Fibroblast of skin of right quadriceps (primary cell): ENCODE data around the gene SCIN.
"Not testable (repeated sequence)": the region's sequence is repeated elsewhere in the genome, so short reads cannot be mapped to it uniquely, and the experiment has no call there.

Source experiments
- DNase-seq: peaks from one replicate; pipeline ENCODE4 v3.0.0-alpha.2; 2013

Gene SCIN

DNA sequence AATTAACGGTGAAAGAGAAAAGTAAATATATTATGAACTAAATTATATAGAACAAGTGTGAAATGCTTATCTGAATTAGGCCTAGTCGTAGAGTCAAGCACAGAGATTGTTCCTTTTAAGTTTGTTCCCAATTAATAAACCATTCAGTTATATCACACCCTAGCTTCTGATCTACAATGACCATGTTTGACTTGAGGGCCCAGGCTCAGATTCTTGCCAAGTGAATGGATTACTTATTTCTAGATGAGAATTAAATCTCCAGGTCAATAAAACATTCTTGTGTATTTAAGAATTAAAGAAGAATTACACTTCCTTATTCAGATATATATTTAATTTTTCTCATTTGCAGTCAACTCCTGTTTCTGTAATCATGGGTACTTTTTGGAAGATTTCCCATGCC is 79.6 kb downstream of the SCIN start:
- DNase-seq = no peak

DNA sequence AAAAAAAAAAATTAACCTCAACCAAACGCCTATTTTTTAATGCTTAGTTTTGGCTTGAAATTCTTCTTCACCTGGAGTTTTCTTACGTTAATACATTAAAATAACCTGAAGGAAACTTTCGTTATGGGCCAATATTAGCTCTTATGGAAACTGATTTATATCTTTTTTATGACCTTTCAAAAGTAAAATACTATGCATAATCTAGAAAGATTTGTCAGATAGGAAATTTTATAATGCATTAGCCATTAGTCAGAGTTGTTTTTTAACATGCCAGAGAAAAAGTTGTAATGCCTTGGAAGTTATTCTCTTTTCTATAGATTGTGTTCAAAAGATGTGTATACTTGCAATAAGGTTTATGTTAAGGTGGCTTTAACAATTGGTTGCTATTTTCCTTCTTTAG is 82.6 kb downstream of the SCIN start:
- no peak for DNase-seq

DNA sequence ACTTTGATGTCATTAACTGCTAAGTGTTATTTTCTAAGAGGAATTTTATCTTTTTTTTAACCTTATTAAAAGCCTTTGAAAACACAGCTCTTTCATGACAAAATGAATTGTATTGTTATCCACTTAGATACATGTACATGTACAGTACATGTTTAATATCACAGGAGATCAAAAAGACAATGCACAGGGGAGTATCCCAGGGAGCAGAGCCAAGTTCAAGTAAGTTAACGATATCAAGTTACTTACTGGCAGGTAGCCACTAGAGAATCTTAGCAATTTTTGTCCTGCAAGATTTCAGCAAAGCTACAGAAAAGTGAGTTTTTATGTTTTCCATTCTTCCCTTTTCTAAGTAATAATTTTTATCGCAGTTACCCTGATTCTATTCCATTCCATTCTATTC is 83.0 kb downstream of the SCIN start:
- peak; percentile 41 for DNase-seq

DNA sequence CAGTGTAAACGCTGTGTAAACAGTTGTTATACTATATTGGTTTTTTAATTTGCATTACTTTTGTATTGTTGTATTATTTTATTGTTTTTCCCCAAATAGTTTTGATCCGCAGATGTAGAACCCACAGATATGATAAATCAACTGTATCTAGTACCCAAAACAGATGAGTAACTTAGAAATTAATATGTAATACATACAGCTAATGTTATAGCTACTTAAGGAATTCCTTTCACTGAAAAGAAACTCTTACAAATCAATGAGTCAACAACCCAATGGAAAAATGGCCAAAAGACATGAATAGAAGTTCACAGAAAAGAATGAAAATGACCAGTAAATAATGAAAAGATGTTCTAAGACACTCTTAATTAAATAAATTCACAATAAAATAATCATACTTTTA is 84.6 kb downstream of the SCIN start:
- DNase-seq = no peak

DNA sequence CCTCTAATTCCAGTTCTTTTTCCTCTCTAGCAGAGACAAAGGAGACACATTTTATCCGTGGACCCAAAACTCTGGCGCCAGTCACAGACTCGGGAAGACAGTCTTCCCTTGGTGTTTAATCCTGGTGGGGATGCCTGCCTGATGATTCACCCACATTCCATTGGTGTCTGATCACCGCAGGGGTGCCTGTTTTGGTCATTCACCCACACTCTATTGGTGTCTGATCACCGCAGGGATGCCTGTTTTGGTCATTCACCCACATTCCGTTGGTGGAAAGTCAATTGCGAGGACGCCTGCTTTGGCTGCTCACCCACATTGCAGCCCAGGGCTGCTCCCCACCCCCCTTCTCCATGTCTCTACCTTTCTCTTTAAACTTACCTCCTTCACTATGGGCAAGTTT is 89.9 kb downstream of the SCIN start:
- peak; percentile 89 for DNase-seq

DNA sequence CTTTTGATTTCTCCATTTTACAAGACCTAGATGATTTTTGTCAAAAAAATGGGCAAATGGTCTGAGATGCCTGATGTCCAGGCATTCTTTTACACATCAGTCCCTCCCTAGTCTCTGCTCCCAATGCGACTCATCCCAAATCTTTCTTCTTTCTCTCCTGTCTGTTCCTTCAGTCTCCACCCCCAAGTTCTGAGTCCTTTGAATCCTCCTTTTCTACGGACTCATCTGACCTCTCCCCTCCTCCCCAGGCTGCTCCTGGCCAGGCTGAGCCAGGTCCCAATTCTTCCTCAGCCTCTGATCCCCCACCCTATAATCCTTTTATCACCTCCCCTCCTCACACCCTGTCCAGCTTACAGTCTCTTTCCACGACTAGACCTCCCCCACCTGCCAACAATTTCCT is 90.5 kb downstream of the SCIN start:
- DNase-seq = not testable (repeated sequence)

DNA sequence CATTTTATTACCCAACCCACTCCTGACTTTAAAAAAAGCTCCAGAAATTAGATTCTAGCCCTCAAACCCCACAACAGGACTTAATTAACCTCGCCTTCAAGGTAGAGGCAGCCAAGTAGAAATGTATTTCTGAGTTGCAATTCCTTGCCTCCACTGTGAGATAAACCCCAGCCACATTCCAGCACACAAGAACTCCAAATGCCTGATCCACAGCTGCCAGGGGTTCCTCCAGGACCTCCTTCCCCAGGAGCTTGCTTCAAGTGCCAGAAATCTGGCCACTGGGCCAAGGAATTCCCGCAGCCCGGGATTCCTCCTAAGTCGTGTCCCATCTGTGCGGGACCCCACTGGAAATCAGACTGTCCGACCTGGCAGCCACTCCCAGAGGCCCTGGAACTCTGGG is 91.1 kb downstream of the SCIN start:
- no peak for DNase-seq

DNA sequence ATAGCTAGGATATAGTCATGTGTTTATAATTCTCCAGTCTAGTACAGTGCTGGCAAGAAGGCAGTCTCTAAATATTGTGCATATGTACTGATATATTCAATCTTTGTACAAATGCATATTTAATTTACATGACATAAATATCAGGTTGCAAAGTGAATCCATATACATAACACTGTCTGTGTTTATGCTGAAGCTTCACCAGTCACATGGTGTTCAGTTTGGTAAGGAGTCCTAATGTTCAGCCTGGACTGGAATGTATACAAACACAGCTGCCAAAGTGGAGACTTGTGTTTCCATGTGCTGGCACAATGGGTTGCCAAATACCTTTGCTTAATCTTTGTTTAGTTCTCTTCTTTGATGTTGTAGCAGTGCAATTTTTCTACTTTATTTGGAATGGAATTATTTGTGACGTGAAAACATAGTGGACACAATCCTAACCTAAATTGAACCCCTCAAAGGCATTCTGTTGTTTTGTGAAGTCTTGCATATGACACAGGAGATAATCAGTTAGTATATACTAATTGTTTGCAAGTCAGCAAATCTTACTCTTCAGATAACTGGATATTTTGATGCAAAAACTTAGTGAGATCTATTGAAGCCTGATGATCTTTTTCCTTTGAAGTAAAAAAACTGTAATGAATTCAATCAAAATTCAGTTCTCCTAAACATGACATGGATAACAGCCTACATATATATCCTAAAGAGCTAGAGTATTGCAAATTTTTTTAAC is 99.6 kb downstream of the SCIN start:
- peak; percentile 38 for DNase-seq

DNA sequence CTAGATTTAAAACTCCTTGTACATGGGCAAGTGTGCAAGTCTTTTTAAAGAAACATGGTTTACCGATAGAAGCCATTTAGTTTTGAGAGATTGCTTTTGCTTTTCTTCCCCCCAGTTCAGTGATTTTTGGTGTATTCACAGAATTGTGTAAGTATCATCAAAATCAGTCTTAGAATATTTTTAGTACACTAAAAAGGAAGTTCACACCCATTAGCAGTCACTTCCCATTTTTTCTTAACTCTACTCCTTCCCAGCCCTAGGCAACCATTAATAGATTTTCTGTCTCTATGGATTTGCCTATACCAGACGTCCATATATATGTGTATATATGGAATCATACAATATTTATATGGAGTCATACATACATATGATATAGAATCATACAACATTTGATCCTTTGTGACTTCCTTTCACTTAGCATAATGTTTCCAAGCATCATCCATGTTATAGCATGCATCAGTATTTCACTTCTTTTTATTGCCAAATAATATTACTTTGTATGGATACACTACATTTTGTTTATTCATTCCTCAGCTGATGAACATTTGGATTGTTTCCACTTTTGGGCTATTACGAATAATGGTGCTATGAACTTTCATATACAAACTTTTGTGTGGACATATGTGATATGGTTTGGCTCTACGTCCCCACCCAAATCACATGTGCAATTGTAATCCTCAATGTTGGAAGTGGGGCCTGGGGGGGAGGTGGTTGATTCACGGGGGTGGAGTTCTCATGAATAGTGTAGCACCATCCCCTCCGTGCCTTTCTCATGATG is 100.4 kb downstream of the SCIN start:
- no peak for DNase-seq

DNA sequence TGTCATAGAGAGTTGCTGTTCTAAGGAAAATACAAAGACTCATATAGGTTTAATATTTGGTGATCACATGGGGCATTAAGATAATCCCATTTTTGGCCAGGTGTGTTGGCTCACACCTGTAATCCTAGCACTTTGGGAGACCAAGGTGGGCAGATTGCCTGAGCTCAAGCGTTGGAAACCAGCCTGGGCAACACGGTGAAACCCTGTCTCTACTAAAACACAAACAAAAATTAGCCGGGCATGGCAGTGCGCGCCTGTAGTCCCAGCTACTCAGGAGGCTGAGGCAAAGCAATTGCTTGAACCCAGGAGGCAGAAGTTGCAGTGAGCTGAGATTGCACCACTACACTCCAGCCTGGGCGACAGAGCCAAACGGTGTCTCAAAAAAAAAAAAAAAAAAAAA is 102.9 kb downstream of the SCIN start:
- not testable (repeated sequence) for DNase-seq

DNA sequence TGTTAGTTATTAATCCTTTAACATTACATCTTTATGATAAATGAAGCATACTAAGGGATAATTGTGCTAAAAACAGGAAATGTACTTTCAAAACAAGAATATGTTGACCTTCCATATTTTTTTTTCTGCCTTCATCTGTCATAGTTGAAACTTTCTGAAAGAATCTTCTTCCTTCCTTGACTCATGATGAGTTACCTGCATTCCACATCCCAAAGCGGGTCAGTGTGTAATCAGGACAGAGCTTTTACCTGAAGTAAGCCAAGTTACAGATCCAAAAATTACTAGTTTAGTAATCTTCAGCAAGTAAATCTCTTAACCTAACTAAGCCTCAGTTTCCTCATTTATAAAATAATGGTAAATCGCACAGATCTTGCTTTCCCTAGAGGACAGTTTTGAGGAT is 103.5 kb downstream of the SCIN start:
- no peak for DNase-seq

DNA sequence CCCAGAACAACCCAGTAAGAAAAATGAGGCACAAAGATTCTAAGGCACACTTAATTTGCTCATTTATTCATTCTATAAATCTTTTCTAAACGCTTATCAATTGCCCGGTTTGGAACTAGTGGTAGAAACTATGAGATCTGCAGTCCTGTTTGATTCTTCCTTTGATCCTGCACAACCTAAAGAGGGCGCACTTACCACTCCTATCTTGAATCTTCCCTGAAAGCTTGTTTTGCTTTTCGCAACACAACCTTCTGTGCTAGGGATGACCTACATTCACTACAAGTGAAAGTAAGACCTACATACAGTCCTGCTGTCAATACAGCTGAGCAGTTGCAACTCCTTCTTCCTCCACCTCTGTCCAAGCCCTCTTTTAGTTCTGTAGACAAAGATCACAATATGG is 104.3 kb downstream of the SCIN start:
- DNase-seq = no peak

DNA sequence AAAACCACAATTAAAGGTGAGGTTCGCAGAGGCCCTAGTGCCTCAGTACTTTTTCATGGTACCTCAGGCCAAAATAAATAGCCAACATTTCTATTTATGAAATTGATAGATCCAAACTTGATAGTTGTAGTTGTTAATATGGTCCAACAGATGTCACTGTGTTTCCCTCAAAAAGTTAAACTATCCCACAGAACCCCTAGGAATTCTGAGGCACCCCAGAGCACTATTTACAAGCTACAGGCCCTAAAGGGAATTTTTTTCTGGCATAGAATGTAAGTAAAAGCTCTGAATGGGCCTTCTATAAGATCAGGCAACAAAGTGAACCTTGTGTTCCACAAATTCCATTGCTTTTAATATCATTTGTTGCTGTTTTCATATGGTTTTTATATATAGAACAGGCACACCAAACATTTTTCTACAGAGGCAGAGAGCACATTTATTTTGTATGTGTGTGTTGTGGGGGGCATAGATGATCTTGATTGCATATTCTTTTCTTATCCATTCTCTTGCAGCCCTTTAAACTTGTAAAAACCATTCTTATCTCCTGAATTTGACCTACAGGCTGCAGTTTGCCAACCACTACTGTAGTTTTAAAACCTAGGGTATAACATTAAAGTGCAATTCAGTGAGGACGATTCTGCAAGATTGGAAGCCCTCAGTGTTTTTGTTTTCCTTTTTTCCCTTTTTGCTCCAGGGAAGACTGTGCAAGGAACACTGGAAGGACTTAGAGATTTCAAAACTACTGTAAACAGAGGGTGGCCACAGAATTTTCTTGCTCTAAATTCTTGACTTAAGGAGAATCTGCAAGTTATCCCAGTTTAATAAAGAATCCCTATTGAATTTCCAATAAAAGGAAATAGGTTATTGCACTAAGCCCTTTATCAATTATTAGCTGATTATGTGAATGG is 113.4 kb downstream of the SCIN start:
- DNase-seq = no peak

DNA sequence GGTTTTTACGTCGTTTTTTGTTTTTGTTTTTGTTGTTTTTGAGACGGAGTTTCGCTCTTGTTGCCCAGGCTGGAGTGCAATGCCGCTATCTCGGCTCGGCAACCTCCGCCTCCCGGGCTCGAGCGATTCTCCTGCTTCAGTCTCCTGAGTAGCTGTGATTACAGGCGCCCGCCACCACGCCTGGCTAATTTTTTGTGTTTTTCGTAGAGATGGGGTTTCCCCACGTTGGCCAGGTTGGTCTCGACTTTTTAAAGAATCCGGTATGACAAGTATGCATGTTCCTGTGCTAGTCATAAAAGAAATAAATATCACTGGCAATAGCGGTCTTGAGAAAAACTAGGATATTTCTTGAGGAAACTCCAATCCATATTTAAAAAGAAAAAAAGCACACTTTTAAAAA is 114.2 kb downstream of the SCIN start:
- DNase-seq = no peak

DNA sequence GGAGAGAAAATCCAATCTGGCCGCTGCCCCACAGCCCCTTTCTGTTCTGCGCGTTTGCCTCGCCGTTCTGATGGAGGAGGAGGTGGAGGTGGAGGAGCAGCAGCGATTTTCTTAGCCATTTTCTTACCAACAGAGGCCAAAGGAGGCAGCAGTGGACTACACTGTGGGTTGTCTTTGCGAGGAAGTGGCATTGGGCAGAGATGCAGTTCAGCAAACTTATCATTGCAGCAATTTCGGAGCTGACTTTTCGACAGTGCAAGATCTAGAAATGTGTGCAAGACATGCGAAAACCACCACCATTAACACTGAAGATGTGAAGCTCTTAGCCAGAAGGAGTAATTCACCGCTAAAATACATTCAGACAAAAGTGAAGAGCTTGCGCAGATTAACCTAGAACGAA is 115.0 kb downstream of the SCIN start:
- DNase-seq = peak; percentile 24

DNA sequence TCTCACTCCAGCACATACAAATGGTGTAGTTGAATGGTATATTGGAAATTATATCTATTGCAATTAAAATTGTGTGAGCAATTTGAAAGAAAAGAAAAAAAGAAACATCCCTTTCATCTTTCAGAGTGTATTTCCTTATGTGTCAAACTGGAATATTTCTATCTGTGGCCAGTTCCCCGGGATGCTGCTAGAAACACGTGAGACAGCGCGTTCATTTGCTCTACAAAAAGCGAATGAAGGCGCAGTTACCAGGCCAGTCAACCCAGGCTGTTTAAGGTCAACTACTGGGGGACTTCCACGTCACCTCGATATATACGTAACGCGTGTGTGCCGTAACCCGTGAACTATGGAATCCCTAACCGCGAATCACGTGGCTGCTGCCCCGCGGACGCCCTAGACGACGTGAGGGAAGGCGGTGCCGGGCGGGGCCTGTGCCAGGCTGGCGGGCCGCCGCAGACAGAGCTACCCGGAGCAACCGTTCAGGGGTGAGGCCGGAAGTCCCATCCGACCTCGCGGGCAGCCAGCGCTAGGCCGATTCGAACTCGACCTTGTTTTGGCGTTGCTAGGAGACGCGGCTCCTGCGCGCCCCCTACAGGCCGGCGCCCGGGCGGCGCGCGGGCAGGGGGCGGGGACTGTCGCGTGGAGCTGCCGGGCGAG is 115.8 kb downstream of the SCIN start:
- DNase-seq = peak; percentile 84

DNA sequence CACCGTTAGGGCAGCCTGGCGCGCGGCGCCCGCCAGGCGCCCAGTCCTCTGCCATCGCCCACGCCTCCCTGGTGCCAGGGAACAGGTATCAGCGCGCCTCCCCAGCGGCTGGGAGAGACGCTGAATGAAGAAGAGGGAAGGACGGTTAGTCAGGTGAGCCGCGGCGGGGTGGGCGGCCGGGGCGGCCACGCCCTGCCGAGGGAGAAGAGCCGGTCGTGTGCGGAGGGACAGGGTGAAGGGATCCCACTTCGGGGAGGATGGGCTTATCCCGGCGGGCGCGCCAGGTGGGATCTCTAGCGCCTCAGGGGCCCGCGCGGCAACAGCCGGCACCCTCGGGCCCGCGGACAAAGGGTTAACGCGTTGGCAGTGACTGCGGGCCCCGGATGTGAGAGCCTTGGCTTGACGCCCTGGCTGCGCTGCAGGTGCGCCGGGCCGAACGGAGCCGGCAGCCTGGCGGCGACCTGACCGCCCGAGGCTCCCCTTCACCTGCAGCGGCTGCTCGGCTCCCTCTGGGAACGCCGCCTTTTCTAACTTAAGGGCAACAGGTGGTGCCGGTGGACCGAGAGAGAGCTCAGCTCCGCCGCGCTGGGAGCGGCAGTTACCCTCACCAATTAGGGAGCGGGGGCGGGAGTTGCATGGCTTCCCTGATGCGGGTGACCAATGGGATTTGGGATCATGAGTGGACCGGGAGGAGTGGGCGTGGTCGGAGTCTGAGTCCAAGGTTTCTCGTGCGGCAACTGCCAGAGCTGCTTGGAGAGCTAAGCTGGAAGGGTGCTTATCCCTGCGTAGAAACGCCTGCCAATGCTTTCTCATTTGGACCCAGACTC is 116.6 kb downstream of the SCIN start, which contains the start of gene ARL4A:
Gene ARL4A, plus strand, starts transcription at position 743 of the 827 bp plus-strand sequence. CDS start 622 bp downstream, outside the sequence.
- DNase-seq = peak; percentile 96

DNA sequence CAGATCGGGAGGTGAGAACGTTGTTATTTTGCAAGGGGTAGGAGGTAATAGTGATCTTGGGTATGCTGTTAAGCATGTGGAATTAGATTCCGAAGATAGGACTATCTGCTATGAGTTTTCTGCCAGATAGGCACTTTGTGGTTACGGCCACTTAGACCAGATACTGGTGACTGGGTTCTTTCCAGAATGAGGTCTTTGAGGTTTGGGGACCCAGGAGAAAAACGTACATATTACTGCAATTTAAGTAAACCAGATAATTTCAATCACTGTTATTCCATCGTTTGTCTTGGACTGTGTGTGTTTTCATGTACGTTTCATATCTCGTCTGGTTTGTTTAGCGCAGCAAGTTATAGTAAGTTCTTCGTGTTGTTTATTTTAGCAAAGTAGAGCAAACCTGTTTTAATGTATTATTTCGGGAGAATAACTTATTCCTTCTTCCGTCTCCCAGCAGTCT is 117.2 kb downstream of the SCIN start:
- no peak for DNase-seq

DNA sequence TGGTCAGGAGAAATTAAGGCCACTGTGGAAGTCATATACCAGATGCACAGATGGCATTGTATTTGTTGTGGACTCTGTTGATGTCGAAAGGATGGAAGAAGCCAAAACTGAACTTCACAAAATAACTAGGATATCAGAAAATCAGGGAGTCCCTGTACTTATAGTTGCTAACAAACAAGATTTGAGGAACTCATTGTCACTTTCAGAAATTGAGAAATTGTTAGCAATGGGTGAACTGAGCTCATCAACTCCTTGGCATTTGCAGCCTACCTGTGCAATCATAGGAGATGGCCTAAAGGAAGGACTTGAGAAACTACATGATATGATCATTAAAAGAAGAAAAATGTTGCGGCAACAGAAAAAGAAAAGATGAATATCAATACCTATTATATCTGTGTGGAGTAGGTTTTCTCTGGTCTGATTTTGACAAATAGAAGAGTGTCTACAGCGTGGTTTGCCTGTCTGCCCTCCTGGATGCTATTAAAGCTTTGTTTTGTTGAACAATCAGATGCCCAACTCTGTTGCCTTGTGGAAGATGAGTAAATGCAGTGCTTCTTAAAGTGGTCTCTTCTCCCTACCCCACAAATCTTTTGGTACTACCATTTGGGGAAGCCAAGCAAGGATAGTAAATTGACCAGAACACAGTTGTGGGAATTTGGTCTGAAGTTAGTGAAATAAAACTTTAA is 118.1 kb downstream of the SCIN start:
- not testable (repeated sequence) for DNase-seq

DNA sequence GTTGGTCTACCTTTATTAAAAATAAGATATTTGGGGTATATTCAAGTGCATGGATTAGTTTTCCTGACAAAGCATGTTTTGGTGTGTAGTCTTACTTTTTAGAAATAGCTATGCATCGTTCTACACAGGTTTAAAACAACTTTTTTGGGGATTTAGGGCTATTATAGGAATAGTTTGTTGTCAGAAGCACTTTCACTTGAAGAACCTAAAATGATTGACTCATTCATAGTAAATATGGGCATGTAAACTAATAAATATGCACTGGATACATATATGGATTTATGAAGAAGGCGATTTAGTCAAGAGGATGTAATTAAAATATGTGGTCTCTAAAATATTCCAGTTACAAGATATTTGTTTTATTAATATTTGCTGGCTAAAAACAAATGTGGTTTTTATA is 118.9 kb downstream of the SCIN start:
- no peak for DNase-seq
